C4-2B (cell line): ENCODE measurements around the gene ANAPC2.

Experiments
- H3K27ac ChIP-seq: fragments of 450-650 bp; 2 replicates; pipeline ENCODE4 v1.5.1; 2017
- CTCF ChIP-seq: fragments of 450-650 bp; conservative IDR thresholded peaks from 2 replicates; pipeline ENCODE4 v1.5.1; 2017; ENCODE audit warnings: mild to moderate bottlenecking
- ZFX ChIP-seq: fragments of 450-650 bp; IDR thresholded peaks from 2 replicates; pipeline ENCODE4 v1.6.1; 2017

The ANAPC2 gene

GRCh38 chr9:137141050-137141810 lies 47.1 kb downstream of the ANAPC2 start:
- H3K27ac ChIP-seq, result no peak overlapping the region
- no peak for TF ChIP-seq CTCF
- no peak for TF ChIP-seq ZFX

GRCh38 chr9:137140151-137141012 lies 48.0 kb downstream of the ANAPC2 start:
- no peak overlapping the region for H3K27ac ChIP-seq
- no peak for TF ChIP-seq CTCF
- TF ChIP-seq ZFX, result no peak

GRCh38 chr9:137139468-137140150 lies 48.8 kb downstream of the ANAPC2 start:
- TF ChIP-seq CTCF (no peak), ZFX (no peak)
- no peak overlapping the region for H3K27ac ChIP-seq

GRCh38 chr9:137138722-137139467 lies 49.5 kb downstream of the ANAPC2 start, which contains the start of gene GRIN1:
TSS of gene GRIN1 (plus strand) at chr9:137139154. CDS start at chr9:137139487, 333 bp downstream.
- H3K27ac ChIP-seq, result no peak within 1 kb of the TSS
- no peak for TF ChIP-seq ZFX
- TF ChIP-seq CTCF, result no peak

- no peak for TF ChIP-seq CTCF
- TF ChIP-seq ZFX, result no peak
- no peak overlapping the region for H3K27ac ChIP-seq
Measured at GRCh38 chr9:137138058-137138721, 50.2 kb downstream of the ANAPC2 start.

- TF ChIP-seq CTCF (no peak), ZFX (no peak)
- H3K27ac ChIP-seq, result no peak overlapping the region
Measured at GRCh38 chr9:137136881-137137607, 51.3 kb downstream of the ANAPC2 start.
